ENCODE data around the gene ADA.
"Not testable (repeated sequence)": the region's sequence is repeated elsewhere in the genome, so short reads cannot be mapped to it uniquely, and the experiment has no call there.

The ADA gene

DNA sequence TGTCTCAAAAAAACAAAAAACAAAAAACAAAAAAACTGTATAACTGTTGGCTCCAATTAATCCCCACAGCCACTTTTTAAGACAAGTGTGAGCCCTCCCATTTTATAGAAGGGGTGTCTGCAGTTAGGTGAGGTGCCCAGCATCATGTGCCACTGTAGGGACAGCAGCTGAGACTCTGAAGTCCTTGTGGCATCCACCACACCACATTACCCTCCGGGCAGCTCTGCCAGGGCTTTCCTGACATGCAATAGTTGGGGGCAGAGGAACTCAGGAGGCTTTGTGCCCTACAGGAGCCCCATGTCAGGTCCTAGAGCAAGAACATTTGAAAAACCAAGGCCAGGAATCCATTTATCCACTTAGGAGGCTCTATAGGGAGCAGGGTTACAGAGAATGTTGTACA lies 51.8 kb downstream of the ADA start:
- no peak for DNase-seq (ENCODE audit: low read depth)

DNA sequence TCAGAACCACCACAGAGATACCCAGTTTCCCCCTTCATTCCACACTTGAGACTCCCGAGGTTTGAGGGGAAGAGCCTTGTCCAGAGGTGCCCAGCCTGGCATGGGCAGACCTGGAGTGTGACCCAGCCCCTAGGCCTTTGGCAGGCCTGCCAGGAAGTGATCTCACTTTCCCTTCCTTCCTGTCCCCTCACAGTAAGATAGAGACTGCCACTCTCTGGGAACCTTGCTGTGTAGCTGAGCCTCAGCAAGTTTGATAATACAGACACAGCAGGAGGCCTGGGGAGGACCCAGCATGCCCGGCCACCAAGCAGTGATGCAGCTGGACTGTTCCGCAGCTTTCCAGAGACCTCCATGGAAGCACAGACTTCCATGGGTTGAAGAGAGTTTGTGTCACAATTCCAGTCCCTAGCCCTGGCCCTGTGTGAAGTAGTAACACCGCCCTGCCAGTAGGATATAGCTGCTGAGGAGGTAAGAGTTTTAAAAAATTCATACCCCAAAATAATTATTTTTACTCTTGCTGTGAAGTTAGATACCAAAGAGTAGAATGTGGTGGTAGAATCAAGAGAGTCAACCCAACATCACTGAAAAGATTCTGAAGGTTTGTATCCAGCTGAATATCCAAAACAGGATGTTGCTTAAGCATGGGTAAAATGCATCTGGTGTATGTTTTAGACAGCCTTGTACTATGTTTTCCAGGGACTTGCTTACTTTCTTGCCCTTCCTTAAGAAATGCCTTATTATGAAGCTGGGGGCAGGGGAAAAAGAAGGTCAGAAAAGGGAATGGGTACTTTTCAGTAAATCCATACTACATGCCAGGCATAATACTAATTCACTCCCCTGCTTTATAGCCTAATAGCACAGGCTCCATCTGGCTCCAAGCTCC lies 52.8 kb downstream of the ADA start:
- no peak for DNase-seq (ENCODE audit: low read depth)

DNA sequence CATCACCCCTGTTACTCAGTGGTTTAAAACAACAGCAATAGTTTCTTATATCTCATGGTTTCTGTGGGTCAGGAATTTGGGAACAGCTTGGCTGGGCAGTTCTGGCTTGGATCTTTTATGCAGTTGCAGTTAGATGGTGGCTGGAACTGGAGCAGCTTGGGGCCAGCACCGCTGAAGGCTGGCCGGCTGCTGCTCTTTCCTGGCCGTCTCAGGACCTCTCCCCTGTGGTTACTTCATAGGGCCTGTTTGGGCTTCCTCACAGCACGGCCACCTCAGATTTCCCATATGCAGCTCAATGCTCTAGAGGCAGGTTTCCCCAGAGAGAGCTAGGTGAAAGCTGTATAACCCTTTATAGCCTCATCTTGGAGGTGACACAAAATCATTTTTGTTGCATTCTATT lies 53.6 kb downstream of the ADA start:
- no peak for DNase-seq (ENCODE audit: low read depth)

DNA sequence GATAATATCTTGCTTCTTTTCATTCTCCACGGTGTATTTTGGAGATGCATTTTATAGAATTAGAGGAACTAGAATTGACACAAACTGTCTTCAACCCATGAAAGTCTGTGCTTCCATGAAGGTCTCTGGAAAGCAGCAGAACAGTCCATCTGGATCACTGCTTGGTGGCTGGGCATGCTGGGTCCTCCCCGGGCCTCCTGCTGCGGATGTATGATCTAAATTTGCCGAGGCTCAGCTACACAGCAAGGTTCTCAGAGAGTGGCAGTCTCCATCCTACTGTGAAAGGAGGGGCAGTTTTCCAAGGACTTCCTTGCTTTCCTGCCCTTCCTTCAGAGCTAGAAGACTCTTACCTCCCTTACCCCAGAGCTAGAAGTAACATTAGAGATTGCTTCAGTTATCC lies 54.0 kb downstream of the ADA start:
- DNase-seq (ENCODE audit: low read depth) = no peak

DNA sequence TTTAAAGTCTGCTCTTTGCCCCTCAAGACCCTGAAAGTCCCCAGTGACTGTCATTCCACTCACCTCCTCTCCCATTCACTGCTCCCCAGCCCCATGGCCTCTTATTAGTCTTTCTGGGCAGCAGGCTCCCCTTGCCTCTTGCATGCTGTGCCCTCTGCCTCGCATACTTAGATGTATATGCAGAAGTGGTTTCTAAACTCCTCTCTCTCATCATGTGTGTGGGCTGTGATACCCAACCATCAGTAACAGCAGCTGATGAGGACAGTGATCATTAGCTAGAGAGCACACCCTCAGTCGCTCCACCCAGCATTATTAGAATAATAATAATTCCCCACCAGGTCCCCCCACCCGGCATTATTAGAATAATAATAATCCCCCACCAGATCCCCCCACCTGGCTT lies 54.6 kb downstream of the ADA start:
- no peak for DNase-seq (ENCODE audit: low read depth)

DNA sequence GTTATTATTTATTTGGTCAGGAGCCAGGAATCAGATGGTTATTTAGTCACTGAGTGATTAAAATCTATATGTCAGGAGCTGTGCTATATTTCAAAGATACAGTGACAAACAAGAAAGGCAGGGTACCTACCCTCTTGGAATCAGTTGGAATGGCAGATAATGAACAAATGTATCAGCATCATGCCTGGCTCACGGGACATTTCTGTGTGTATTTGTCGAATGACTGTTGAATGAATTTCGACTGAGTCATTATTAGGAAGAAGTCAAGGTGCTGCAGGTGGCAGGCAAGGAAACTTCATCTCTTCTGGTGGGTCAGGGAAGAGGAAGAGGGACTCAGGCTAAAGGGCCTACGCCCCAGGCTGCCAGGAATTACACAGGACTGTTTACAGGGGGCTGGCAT lies 55.5 kb downstream of the ADA start:
- no peak for DNase-seq (ENCODE audit: low read depth)

DNA sequence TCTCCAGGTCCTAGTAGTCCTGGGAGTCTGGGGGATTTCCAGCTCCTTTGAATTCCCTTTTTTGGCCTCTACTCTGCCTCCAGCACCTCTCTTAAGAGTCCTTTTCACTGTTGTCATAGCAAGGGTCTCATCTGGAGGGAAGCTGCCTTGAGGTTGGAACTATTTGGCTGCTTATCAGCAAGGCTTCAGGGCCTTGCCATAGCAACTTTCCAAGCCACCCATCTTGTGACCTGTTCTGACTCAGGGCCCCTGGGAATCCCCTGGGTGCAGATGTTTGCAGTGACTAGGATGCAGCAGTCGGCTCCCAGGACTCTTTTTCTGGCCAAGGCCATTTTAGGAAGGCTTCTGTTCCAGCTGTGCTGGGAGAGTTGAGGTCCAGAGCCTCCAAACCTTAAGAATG lies 56.8 kb downstream of the ADA start:
- DNase-seq (ENCODE audit: low read depth) = no peak

DNA sequence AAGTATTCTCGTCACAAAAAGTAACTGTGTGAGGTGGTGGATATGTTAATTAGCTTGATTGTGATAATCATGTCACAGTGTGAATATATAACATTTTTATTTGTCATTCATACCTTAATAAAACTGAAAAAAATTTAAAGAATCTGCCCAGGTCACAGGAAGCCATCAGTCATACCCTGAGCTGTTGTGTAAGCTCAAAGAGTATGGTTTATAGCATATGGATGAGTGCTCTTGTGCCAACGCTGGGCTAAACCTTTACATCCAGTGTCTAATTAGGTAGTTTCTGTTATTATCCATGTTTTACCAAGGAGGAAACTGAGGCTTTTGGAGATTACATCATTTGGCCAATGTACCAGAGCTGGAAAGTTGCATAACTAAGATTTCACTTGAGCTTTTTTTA lies 57.7 kb downstream of the ADA start:
- no peak for DNase-seq (ENCODE audit: low read depth)

DNA sequence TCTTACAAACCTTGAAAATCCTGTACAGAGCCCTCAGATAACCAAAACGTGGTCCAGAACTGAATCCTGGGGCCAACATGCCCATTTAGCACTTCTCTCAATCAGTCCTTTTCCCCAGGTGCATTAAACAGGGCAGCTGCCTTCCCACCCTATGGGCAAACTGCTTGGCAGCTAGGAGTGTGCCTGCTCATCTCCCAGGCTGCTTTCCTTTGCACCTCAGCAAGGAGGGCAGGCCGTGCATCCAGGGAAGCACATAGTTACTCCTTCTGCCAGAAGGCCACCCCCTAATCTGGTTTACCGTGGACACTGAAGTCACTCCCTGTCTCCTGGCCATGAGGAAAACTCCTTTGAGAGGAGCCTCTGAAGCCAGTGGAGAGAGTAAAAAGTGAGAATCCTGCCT lies 59.1 kb downstream of the ADA start:
- DNase-seq (ENCODE audit: low read depth) = no peak

DNA sequence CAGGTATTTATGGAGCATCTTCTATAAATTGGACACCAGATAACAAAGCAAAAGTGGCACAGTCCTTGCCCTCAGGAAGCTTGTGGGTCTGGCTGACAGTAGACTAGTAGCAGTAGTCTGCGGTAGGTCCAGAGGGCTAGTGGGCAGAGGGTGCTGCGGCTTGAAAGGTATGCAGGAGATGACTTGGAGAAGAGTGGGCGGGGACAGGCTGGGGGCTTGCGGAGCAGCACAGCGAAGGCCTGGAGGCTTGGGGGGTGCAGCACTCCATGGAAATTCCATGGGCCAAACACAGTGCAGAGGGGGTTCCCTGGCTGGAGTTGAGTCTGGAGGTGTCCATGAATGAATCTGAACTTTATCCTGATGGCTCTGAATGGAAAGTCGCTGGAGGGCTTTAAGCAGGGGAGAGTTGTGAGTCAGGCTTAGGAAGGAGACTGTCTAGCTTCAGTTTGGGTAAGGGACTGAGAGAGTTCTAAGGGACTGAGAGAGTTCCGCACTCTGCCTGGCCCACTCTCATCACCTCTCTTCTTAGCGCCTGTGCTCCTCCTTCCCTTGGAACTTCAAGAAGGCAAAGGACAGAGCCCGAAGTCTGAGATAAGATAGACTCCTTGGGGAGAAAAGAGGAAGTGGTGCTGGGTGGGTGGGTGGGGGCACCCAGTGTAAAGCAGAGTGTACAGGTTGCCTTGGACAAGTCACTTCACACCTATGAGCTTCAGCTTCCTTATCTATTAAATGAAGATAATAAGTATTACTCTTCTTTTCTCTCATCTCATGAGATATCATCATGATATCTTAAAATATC lies 60.3 kb downstream of the ADA start:
- DNase-seq (ENCODE audit: low read depth) = no peak

DNA sequence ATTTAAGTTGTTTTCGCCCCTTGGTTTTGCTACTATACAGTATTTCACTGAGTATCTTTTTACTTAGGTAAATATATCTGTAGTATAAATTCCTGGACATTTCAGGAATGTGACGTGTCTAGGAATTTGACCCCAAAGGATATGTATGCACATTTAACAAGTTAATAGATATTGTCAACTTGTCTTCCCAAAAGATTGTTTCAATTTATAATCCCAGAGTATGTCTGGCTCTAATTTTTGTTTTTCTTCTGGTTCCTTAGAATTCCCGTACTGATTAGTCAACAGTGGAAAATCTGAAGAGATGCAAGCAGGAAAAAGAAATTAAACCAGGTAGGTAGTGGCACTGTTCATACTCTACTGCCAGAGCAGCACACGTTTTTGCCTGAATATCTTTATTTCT lies 62.0 kb downstream of the ADA start:
- no peak for DNase-seq (ENCODE audit: low read depth)

DNA sequence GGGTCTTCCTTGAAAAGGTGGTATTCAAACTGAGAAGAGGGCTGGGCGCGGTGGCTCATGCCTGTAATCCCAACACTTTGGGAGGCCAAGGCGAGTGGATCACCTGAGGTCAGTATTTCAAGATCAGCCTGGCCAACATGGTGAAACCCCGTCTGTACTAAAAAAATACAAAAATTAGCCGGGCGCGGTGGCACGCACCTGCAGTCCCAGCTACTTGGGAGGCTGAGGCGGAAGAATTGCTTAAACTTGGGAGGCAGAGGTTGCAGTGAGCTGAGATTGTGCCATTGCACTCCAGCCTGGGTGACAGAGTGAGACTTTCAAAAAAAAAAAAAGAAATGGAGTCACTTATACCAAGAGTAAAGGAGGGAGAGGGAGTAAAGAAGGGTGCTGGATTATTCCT lies 63.2 kb downstream of the ADA start:
- DNase-seq (ENCODE audit: low read depth) = not testable (repeated sequence)

DNA sequence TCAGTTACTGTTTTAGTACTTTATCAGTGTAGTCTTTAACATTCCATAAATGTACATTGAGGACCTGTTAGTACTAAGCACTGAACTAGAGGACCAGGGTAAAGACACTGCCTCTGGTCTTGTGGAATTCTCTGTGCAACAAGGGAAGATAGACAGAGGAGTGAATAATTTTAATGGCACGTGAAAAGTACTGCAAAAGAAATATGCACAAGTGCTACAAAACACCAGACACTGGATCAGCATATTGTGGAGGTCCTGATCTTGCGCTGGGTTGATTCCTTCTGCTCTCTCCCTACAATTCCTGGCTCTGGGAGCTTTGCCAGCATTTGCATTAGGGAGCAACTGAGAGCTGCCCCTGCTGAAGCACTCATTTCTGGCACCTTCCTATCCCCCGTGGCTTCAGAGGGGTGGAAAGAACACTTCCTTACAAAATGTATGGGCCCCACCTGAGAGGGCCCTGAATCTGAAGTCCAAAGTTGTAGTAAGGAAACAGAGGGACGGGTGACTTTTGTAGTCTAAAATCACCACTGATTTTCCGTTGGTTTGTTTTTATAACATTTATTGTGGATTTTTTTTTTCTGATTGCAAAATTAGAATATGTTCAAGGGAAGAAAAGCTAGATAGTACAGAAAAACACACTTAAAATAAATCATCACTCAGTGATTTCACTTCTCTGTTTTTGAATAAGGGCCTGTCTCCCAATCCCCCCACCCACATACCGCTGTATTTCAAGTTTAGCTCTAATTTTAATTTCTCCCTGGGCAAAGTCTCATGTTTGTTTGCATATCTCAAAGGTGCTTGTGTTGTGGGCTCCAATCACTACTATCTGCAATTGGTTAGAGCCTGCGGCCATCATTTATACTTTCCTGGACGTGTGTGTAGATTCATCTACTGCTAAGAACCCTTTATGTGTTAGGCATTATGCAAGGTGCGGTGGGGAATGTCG lies 64.2 kb downstream of the ADA start:
- DNase-seq (ENCODE audit: low read depth) = no peak

DNA sequence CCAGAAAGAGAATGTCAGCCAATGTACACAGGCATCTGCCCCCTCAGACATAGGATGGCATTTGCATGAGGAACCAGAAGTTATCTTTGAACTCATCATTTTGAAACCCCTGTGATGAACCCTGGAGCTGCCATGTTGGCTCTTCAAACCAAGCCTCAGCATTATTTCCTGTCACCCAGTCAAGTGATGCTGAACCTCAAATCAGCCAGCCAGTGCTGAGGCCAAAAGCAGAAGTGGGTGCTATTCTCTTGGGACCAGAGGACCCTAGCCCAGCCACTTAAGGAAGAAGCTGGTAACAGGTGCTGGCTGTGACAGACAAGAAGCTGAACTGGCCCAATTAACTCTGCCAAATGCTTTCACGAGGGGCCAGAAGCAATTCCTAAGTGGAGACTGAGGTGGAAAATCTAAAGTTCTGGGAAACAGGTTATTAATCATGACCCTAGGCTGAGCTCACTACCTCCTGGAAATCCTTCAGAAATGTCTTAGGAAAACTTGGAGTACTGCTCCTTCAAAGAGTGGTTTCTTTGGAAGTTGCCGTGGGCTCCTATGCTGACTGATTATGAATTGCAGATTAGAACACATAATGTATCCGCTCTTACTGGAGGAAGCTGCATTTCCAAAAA lies 65.1 kb downstream of the ADA start:
- no peak for DNase-seq (ENCODE audit: low read depth)

DNA sequence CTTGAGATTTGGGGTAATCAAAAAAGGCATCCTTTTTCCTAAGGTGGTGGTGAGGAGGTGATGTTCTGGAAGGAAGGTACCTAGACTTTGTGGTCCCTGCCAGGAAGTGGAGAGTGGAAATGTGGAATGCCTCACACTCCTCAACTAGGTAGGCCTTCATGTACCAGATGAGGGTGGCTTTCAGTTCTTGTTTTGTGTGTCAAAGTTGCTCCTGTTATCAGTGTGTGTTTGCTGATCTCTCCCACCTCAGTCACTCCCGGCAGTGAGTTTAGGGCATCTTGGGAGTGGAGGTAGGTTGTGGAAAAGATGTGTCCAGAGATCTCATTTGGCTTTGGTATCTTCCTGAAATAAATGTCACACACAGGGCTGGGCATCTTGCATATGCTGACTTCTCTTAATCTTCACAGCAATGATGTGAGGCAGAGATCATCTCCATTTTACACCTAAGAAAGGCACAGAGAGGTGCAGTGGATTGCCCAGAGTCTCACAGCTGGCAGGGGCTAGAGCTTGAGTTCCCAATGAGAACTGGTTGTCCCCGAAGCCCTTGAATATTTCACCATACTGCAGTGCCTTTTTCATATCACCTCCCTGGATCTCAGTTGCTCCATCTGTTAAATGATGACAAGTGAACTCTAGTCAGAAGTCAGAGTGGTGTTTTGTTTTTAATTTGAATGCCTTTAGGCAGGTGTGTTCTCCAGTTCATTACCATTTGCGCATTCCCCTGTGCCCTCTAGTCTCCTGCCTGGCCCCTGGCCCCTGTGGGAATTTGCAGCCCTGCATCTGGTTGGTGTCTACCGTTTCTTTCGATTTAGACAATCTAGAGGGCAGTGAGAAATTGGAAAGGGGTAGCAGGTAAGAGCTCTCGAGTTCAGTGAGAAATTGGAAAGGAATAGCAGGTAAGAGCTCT lies 66.2 kb downstream of the ADA start:
- DNase-seq (ENCODE audit: low read depth) = no peak

DNA sequence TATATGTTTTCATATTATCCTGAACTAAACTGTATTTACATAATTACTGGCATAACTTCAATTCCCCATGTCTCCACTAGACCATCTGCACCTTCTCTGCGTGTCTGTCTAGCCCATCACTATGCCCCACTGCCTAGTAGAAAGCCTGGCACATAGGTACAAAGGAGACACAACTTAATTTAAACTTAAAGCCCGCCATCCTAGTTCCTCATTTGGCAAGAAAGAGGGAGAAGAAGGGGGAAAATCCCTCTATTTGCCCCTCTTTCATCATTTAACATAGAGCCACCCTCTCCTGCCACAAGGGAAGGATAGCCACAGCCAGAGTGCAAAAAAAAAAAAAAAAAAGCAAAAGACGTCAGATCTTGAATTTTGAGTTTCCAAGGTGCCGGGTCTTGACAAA lies 67.3 kb downstream of the ADA start:
- no peak for DNase-seq (ENCODE audit: low read depth)

DNA sequence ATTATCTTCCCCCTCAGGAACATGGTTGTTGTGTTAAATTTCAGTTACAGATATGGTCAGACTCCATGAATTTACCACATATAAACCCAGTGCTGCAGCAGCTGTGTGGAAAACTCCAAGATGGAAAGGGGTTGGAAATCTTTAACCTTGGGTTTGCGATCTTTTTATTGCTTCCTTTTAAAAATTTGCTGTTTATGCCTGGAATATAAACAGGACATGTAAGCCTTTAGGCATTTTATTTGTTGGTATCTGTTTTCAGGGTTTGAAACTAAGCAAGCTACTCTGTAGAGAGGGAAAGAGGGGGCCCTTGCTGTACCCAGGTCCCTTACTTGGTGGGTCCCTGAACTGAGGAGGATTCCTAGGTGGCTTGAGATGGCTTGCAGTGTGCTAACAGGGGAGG lies 68.3 kb downstream of the ADA start:
- DNase-seq (ENCODE audit: low read depth) = no peak

DNA sequence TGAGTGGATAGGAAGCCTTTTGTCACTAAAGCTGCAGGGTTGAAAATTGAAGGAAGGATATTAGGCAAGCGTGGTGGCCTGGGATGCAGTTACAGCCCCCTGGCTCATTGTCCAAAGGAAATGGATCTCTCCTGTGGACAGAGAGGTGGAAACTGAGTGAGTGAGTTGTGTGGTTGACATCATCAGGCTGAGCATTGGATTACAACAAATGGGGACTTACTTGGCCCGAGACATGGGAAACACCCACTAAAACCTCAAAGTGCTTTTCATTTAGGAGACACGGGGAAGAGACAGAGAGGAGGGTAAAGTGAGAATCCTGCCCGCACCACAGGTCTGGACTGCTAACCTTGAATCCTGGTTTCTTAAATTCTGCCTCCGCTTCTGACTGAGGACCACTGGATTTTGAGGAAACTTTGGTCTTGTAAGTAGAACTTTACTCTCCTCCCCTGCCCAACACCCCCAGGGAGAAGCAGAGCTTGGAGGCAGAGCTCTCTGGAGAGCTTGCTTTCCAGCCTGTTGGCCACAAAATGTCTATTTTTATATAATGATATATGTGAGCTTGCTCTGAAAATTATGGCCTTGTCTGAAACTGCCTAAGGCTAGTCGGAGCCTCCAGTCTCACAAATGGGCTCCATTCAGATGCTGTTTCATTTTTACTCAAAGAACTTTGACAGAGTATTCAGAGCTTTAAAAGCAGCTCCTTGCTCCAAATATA lies 69.0 kb downstream of the ADA start, which contains the start of gene PKIG:
Gene PKIG (plus strand): TSS at position 269 of the 715 bp plus-strand sequence. CDS start 31,978 bp downstream, outside the sequence.
- no peak for DNase-seq (ENCODE audit: low read depth)

DNA sequence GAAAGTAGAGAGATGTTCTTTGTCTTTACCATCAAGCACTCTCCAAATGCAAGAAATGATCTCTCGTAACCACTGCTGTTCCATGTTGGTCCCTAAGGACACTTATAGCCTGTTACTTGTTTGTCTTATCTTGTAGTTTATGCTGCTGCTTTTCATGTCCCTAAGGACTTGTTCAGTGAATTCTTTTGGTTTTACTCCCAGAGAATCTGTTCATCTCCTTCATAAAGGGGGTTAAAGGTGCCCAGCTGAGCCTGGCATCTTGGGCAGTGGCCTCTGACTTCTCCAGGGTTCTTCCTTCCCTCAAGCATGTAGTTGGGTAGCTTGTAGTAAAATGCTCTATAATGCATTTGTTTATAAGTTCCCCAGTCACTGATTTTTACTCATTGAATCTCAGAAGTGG lies 70.0 kb downstream of the ADA start:
- DNase-seq (ENCODE audit: low read depth) = no peak

All from stimulated activated CD8-positive, alpha-beta memory T cell treated with anti-CD3 and anti-CD28 coated beads, Interleukin-15, amount 100 ng/mL, for 24 hours (primary cell).